Activated CD4-positive, alpha-beta T cell treated with anti-CD3 and anti-CD28 coated beads, Interleukin-2, amount 10 ng/mL, durations not matched to agents 7 days and 5 days (primary cell): ENCODE results near the gene ZKSCAN5. TPM values are rescaled to one million over a fixed set of nuclear protein-coding genes. Genes with fewer than 3 reads are reported as not detected.

Experiments used
- CTCF ChIA-PET: fragments of 350-600 bp; sonication (Branson Sonifier 250); formaldehyde crosslinking; loops from one replicate; lab custom pipeline; 2021; ENCODE audit warnings: antibody characterized with exemption; lab: Charles Lee
- POLR2A ChIA-PET: fragments of 350-600 bp; sonication (Branson Sonifier 250); formaldehyde crosslinking; loops from one replicate; lab custom pipeline; 2021; ENCODE audit warnings: antibody characterized with exemption; lab: Charles Lee
- DNase-seq: peaks from one replicate; pipeline ENCODE4 v3.0.0-alpha.2; 2020
- H3K27ac Mint-ChIP-seq: one replicate; pipeline ENCODE4 v1.8.0; 2021; ENCODE audit warnings: mild to moderate bottlenecking, moderate library complexity, mixed read lengths
- H3K27me3 Mint-ChIP-seq: one replicate; pipeline ENCODE4 v1.8.0; 2021; ENCODE audit warnings: mixed read lengths
- H3K36me3 Mint-ChIP-seq: one replicate; pipeline ENCODE4 v1.8.0; 2021; ENCODE audit warnings: low read depth, mixed read lengths
- H3K4me1 Mint-ChIP-seq: one replicate; pipeline ENCODE4 v1.8.0; 2021; ENCODE audit warnings: mixed read lengths
- H3K4me3 Mint-ChIP-seq: one replicate; pipeline ENCODE4 v1.8.0; 2021; ENCODE audit warnings: mild to moderate bottlenecking, moderate library complexity, mixed read lengths
- H3K9me3 Mint-ChIP-seq: one replicate; pipeline ENCODE4 v1.8.0; 2021; ENCODE audit warnings: mixed read lengths
- total RNA-seq, 2 experiments: library from RNA; stranded (reverse); gene quantifications; one replicate each; pipeline ENCODE4 v1.2.3, GENCODE V29; 2021

Gene ZKSCAN5
- total RNA-seq, result 10 to 100 TPM; 14.1 to 15.2 TPM

DNA sequence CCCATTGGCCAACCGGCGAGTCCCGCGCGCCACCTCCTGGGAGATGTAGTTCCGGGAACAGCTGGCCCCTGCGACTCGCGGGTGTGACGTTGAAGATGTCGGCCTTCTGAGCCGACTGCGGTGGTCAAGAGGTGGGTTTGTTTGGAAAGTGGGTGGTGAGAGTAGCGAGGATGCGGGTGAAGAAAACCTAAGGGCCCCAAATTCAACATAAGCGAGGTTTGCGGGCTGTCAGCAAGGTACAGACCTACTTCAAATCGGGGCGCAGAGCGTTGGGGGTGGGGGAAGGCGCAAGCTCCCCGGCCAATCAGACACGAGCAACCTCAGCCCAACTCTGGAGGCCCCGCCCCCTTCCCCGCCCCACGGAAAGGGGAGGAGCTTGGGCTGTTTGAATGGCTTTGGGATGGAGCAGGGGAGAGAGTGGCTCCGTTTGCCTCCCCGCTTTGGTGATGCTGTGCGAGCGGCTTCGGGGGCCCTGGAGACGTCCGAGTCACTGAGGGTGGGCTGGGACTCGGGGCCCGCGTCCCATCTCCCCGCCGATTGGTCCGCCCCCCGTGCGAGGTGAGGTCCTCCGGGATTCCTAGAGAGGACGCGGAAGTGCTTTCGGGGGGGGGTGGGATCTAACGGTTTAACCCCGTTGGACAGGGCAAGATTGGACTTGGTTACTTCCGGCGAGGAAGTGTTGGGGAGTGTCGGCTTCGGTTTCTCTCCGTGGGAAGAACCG, at the start of gene ZKSCAN5:
Gene ZKSCAN5, plus strand, starts transcription at position 60 of the 721 bp plus-strand sequence. CDS start 1,383 bp downstream, outside the sequence.
- H3K4me3 Mint-ChIP-seq, result peak within 1 kb of the TSS; percentile 92
- ChIA-PET CTCF (interaction anchor here (0.7 to 2.1 kb wide), 7 partner anchors 9 to 698 kb away, joined by 3 to 6 read pairs (median 4); partner anchors contain the start of gene ZNF655), POLR2A (no interaction called here)
- peaks cover 29% of the 10 kb centered on the region for H3K4me1 Mint-ChIP-seq
- DNase-seq, result peak; percentile 98
- H3K27ac Mint-ChIP-seq, result peak within 1 kb of the TSS; percentile 99
- H3K36me3 Mint-ChIP-seq, result peaks cover 23% of the 10 kb centered on the region
- H3K9me3 Mint-ChIP-seq, result no peaks in the 10 kb centered on the region
- H3K27me3 Mint-ChIP-seq, result no peaks in the 10 kb centered on the region

- POLR2A ChIA-PET, result interaction anchor here (0.6 kb wide), 1 partner anchor 16 kb away, joined by 3 read pairs; no protein-coding TSS in a partner anchor
- Mint-ChIP-seq H3K27ac (no peak overlapping the region), H3K36me3 (peaks cover 40% of the 10 kb centered on the region), H3K4me1 (peaks cover 8% of the 10 kb centered on the region), H3K4me3 (no peak overlapping the region), H3K9me3 (no peaks in the 10 kb centered on the region), H3K27me3 (no peaks in the 10 kb centered on the region)
- no peak for DNase-seq
- CTCF ChIA-PET, result interaction anchor here (0.8 to 2.2 kb wide), 3 partner anchors 8 to 20 kb away, joined by 3 to 8 read pairs (median 3); partner anchors contain the start of gene ATP5MF
These were observed 48.6 kb upstream of the ZKSCAN5 start for GRCh38 chr7:99455874-99456273.

GRCh38 chr7:99456288-99456687, 48.2 kb upstream of the ZKSCAN5 start:
- DNase-seq, result no peak
- H3K4me1 Mint-ChIP-seq, result peaks cover 8% of the 10 kb centered on the region
- H3K27me3 Mint-ChIP-seq, result no peaks in the 10 kb centered on the region
- ChIA-PET CTCF (interaction anchor here (2.2 kb wide), 1 partner anchor 9 kb away, joined by 8 read pairs; the partner anchor contains the start of gene ATP5MF), POLR2A (interaction anchor here (0.6 kb wide), 1 partner anchor 17 kb away, joined by 3 read pairs; no protein-coding TSS in a partner anchor)
- peak overlapping the region; percentile 20 for H3K27ac Mint-ChIP-seq
- H3K36me3 Mint-ChIP-seq, result peaks cover 35% of the 10 kb centered on the region
- no peak overlapping the region for H3K4me3 Mint-ChIP-seq
- no peaks in the 10 kb centered on the region for H3K9me3 Mint-ChIP-seq

GRCh38 chr7:99457050-99457649, 47.3 kb upstream of the ZKSCAN5 start:
- CTCF ChIA-PET, result interaction anchor here (0.9 to 2.2 kb wide), 2 partner anchors 8 to 181 kb away, joined by 3 to 8 read pairs; partner anchors contain the start of gene ATP5MF
- no peak overlapping the region for H3K27ac Mint-ChIP-seq
- peaks cover 37% of the 10 kb centered on the region for H3K36me3 Mint-ChIP-seq

DNA sequence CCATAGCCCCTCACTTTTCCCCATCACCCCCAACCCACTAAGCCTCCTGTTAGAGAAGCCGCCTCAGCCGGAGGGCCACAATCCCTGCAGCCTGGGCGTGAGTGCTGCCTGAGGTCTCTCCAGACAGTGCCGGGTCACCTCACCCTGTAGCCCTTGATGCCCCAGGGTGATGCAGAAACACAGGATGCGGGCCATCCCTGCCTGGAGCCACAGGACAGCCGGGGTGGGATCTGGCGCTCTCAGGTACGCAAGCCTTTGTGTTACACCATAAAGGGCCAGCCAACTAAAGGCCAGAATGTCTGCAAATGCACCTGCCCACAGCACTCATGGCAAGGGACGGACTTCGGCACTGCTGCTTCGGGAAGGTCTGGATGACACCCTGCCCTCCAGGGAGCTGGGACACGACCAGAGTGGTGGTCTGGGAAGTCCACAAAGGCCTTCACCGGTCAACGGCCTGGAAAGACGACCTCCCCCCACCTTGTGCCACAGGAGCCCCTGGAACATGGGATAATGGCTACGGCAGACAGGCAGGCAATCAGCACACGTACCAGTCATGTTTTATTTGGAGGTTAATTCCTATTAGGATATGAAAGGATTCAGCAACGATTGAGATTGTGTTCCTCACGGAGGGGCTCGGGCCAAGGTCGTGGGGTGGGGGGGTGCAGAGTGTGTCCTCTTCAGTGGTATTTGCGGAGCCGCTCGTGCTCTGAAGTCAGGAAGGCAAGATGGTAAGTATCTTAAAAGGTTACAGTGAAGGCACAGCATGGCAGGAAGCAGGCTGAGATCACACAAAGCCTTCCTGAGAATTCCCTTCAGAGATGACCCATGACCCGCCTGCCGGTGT, 46.6 kb upstream of the ZKSCAN5 start:
- no peaks in the 10 kb centered on the region for H3K27me3 Mint-ChIP-seq
- H3K4me3 Mint-ChIP-seq, result no peak overlapping the region
- no peaks in the 10 kb centered on the region for H3K9me3 Mint-ChIP-seq
- no peak for DNase-seq
- ChIA-PET CTCF (interaction anchor here (0.9 to 2.2 kb wide), 2 partner anchors 8 to 181 kb away, joined by 3 to 8 read pairs; partner anchors contain the start of gene ATP5MF), POLR2A (interaction anchor here (0.6 kb wide), 1 partner anchor 40 kb away, joined by 3 read pairs; no protein-coding TSS in a partner anchor)
- no peak overlapping the region for H3K27ac Mint-ChIP-seq
- H3K36me3 Mint-ChIP-seq, result peaks cover 40% of the 10 kb centered on the region
- peaks cover 10% of the 10 kb centered on the region for H3K4me1 Mint-ChIP-seq

More at GRCh38 chr7:99457050-99457649, 47.3 kb upstream of the ZKSCAN5 start:
- Mint-ChIP-seq H3K9me3 (no peaks in the 10 kb centered on the region), H3K4me1 (peaks cover 8% of the 10 kb centered on the region), H3K27me3 (no peaks in the 10 kb centered on the region), H3K4me3 (no peak overlapping the region)
- DNase-seq, result no peak
- POLR2A ChIA-PET, result interaction anchor here (0.6 kb wide), 1 partner anchor 41 kb away, joined by 3 read pairs; no protein-coding TSS in a partner anchor

- peak overlapping the region; percentile 74 for H3K27ac Mint-ChIP-seq
- peaks cover 40% of the 10 kb centered on the region for H3K36me3 Mint-ChIP-seq
- H3K9me3 Mint-ChIP-seq, result no peaks in the 10 kb centered on the region
- no peaks in the 10 kb centered on the region for H3K27me3 Mint-ChIP-seq
- H3K4me3 Mint-ChIP-seq, result no peak overlapping the region
- peaks cover 17% of the 10 kb centered on the region for H3K4me1 Mint-ChIP-seq
- peak; percentile 45 for DNase-seq
- ChIA-PET CTCF (interaction anchor here (0.9 to 1.3 kb wide), 3 partner anchors 10 to 12 kb away, joined by 3 to 5 read pairs (median 3); no protein-coding TSS in a partner anchor), POLR2A (no interaction called here)
These were observed 45.4 kb upstream of the ZKSCAN5 start for GRCh38 chr7:99459087-99459486.

- Mint-ChIP-seq H3K36me3 (peaks cover 45% of the 10 kb centered on the region), H3K4me1 (peaks cover 28% of the 10 kb centered on the region), H3K27me3 (no peaks in the 10 kb centered on the region), H3K9me3 (no peaks in the 10 kb centered on the region), H3K4me3 (no peak overlapping the region), H3K27ac (no peak overlapping the region)
- ChIA-PET POLR2A (no interaction called here), CTCF (interaction anchor here (0.6 to 1.4 kb wide), 3 partner anchors 9 to 58 kb away, joined by 3 to 4 read pairs (median 3); no protein-coding TSS in a partner anchor)
- DNase-seq, result no peak
These were observed 43.8 kb upstream of the ZKSCAN5 start for GRCh38 chr7:99460651-99461050.

DNA sequence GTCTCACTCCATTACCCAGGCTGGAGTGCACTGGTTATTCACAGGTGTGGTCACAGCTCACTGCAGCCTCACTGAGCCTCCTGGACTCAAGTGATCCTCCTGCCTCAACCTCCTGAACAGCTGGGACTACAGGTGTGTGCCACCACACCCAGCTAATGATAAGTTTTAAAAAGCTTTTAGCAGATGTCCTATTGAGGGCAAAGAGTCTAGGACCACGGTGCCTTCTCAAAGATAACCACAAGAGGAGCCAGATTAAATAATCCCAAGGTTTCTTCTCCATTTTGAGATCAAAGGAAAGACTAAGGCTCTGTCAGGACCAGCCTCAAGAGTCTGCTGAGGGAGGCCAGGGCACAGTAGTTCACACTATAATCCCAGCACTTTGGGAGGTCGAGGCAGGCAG, 43.2 kb upstream of the ZKSCAN5 start:
- peaks cover 31% of the 10 kb centered on the region for H3K4me1 Mint-ChIP-seq
- peaks cover 45% of the 10 kb centered on the region for H3K36me3 Mint-ChIP-seq
- CTCF ChIA-PET, result interaction anchor here (0.6 to 1.4 kb wide), 3 partner anchors 9 to 59 kb away, joined by 3 to 4 read pairs (median 3); no protein-coding TSS in a partner anchor
- no peak overlapping the region for H3K4me3 Mint-ChIP-seq
- no peak overlapping the region for H3K27ac Mint-ChIP-seq
- no peaks in the 10 kb centered on the region for H3K9me3 Mint-ChIP-seq
- POLR2A ChIA-PET, result no interaction called here
- DNase-seq, result no peak
- no peaks in the 10 kb centered on the region for H3K27me3 Mint-ChIP-seq

DNA sequence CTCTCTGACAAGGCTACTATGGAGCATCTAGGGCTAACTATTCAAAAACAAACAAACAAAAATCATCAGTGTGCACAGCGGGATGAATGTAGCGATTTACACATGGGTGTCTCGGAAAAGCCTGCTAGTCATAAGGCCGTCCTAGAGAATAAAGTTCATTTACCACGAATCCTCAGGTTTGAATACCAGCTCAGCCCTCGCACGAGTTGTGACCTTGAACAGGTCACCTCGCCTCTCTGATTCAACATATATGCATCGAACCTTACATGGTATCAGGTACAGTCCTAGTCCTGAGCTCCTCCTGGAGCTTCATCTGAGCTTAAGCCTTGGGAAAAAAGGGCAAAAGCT, 39.1 kb upstream of the ZKSCAN5 start:
- Mint-ChIP-seq H3K4me3 (peak overlapping the region; percentile 78), H3K36me3 (peaks cover 23% of the 10 kb centered on the region), H3K9me3 (no peaks in the 10 kb centered on the region), H3K4me1 (peaks cover 29% of the 10 kb centered on the region), H3K27ac (peak overlapping the region; percentile 91), H3K27me3 (no peaks in the 10 kb centered on the region)
- ChIA-PET CTCF (interaction anchor here (0.6 to 1.8 kb wide), 2 partner anchors 9 to 90 kb away, joined by 3 to 8 read pairs; no protein-coding TSS in a partner anchor), POLR2A (interaction anchor here (1.1 kb wide), 1 partner anchor 23 kb away, joined by 4 read pairs; no protein-coding TSS in a partner anchor)
- DNase-seq, result no peak

DNA sequence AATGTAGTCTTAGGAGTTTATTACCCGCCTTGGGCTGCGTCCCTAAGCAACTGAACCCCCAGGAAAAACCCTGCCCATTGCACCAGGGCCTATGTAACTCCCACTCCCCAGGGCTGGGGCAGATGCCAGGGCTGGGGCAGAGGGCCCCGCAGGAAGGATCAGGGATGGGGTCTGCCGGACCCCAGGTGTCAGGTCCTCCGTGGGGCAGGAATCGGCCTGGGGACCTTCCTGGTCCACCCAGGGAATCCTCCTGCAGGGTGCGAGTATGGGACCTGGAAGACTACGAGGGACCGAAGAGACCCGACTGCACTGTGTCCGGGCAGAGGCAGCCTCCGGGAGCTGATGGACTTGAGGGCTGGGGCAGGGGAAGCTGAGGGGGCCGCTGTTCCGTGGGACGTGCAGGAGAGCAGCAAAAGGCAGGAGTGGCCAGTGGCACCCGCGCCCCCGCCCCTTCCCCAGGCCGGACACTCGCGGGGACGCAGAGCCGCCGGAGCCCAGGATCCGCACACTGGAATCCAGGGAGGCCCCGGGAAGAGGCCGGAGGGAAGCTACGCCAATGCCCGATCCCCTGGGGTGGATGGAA, 36.0 kb upstream of the ZKSCAN5 start:
- no peak for DNase-seq
- Mint-ChIP-seq H3K4me1 (peaks cover 32% of the 10 kb centered on the region), H3K27me3 (no peaks in the 10 kb centered on the region), H3K9me3 (no peaks in the 10 kb centered on the region), H3K4me3 (no peak overlapping the region), H3K27ac (no peak overlapping the region), H3K36me3 (peaks cover 18% of the 10 kb centered on the region)
- CTCF ChIA-PET, result interaction anchor here (0.7 kb wide), 1 partner anchor 9 kb away, joined by 3 read pairs; no protein-coding TSS in a partner anchor
- POLR2A ChIA-PET, result no interaction called here

GRCh38 chr7:99469381-99470065, 34.9 kb upstream of the ZKSCAN5 start:
- ChIA-PET POLR2A (no interaction called here), CTCF (interaction anchor here (0.7 to 1.3 kb wide), 3 partner anchors 9 to 89 kb away, joined by 3 read pairs; partner anchors contain the start of gene ZNF655)
- Mint-ChIP-seq H3K4me3 (no peak overlapping the region), H3K36me3 (peaks cover 13% of the 10 kb centered on the region), H3K9me3 (no peaks in the 10 kb centered on the region), H3K4me1 (peaks cover 35% of the 10 kb centered on the region), H3K27me3 (no peaks in the 10 kb centered on the region), H3K27ac (no peak overlapping the region)
- DNase-seq, result no peak
